Left cardiac atrium (tissue), 4 donors: ENCODE results near the gene BHLHE41. TPM values are rescaled to one million over a fixed set of nuclear protein-coding genes. Genes with fewer than 3 reads are reported as not detected.
A peak's percentile ranks its signal among the peaks of the same experiment; 100 is the strongest.

Experiments
- ATAC-seq, 2 donors: fragments of 200-7000 bp; cut with Tn5 transposase; one replicate each; pipeline ENCODE4 v1.9.1; 2020; ENCODE audit warnings: mild to moderate bottlenecking in 2 of 2, moderate library complexity in 2 of 2
- DNase-seq: peaks from one replicate; pipeline ENCODE4 v3.0.0-alpha.2; 2020
- intact Hi-C, 2 donors: fragments of 100-400 bp; cut with DNase I; formaldehyde crosslinking; loops; one replicate each; pipeline versions ENCODE4 v1.14.1 to v1.15.1; 2022 to 2023
- total RNA-seq, 2 donors: library from RNA; stranded (reverse); fragmentation: NEBNext Ultra II Directional; extraction: Animal tissue kit (Norgen Biotek cat#: 25700); gene quantifications; one replicate each; pipeline ENCODE4 v1.2.1, GENCODE V29; 2021
- donor health status: DM: no; HTN: yes; CAD: no.
- donor health status: DM: no; HTN: yes; CAD: no; lungs with severe emphysema.
- donor health status: DM: yes; HTN: yes; CAD: no.
- donor health status: Dilated cardiomyopathy.

Gene BHLHE41
- total RNA-seq, 2 donors from 2014 or later, result 18.6 to 35.8 TPM

DNA sequence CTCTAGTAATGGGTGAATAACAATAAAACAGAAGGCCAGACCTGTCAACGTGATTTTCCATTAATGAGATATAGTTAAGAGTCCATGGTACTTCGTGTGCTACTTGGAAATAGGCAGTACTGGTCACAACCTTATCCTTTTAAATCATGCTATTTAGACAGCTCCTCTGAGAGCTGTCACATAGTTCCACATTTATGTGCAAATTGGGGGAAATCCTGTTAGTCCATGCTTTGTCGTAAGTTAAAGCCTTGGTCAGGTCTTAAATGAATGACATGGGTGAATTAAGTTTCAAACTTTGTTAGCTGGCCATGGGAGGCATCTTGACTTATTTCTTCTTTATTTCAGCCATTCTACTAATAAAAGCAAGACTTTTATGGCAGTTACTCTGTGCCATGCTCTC is 11.9 kb upstream of the BHLHE41 start:
- DNase-seq (no peak), ATAC-seq (no peak)
- intact Hi-C loops, result no loop called here

DNA sequence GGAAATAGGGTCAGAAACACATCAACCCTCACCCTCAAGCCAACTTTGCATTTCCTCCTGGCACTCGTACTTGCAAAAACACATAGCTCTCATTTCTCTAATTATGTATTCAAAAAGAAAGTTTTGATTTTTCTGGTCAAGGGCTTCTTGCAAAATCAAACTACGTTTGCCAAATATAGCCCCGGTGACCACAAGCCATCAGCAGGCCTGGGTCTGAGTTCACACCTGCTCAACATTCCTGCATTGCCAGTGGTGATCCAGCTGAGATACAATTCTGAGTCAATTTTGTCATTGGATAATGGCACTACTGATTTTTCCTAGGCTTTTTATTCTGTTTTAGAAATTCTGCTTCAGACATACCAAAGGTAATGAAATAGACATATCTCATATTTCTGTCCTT is 10.7 kb upstream of the BHLHE41 start:
- DNase-seq (no peak), ATAC-seq (no peak)
- intact Hi-C loops, result no loop called here

- DNase-seq, result peak; percentile 52
- intact Hi-C loops, result no loop called here
- ATAC-seq, result peak; percentile 77 to 98
These were observed 10.2 kb upstream of the BHLHE41 start for GRCh38 chr12:26135010-26135420.

DNA sequence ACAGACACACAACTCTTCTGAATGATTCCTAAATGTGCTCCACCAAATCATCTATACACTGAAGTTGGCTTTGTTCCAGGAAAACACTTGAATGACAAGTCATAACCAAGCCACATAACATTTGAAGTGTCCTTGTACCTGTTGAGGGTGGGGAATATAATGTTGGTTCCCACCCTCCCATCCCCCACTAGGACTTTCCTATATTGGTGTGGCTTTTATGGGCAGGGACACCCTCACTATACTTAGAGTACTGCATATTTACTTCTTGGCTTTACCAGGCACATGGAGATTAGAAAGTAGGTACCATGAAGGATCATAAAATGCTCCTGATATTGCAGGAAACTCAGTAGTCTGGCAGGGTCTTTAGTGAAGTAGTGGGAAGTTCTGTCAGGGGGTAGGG is 9.7 kb upstream of the BHLHE41 start:
- no peak for DNase-seq
- intact Hi-C loops, result no loop called here
- no peak for ATAC-seq

DNA sequence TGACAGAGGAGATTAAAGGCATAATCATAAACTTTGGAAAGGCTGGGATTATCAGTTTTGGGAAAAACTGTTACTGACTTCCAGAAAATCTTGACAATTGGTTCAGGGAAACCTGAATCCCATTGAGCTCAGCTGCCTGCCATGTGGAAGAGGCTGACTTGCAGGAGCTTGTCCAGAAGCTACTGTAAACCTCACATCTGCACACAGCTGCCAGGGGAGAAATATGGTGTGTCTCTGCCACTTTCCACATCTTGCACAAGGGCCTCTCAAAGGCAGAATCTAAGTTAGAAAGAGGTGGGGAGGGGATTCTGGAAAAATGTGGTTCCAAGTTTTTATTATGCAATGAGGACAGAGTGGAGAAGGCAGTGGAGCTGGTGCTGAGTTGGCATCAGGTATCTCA is 8.7 kb upstream of the BHLHE41 start:
- ATAC-seq (no peak), DNase-seq (no peak)
- intact Hi-C loops, result no loop called here

GRCh38 chr12:26132866-26133265 is 8.0 kb upstream of the BHLHE41 start:
- ATAC-seq (no peak), DNase-seq (no peak)
- intact Hi-C loops, result no loop called here

GRCh38 chr12:26131936-26132335 is 7.1 kb upstream of the BHLHE41 start:
- intact Hi-C loops, result no loop called here
- ATAC-seq, result no peak
- DNase-seq, result no peak

DNA sequence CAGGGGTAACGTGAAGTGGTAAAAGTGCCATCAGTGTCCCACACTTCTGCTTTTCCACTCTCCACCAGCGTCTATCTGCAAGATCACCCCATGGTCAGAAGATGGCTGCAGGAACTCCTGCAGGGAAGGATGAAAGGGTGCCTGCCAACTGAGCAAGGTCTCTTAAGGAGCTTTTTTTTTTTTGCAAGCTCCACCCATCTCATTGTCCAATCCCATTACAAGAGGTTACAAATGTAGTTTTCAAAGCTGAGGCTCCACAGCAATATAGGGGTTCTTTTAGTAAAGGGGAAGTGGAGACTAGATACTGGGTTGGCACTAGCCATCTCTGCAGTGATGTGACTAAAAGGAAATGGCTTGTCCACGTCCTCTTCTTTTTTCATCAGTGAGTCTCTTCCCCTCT is 5.9 kb upstream of the BHLHE41 start:
- ATAC-seq (no peak), DNase-seq (no peak)
- intact Hi-C loops, result no loop called here

GRCh38 chr12:26128168-26128567 is 3.3 kb upstream of the BHLHE41 start:
- ATAC-seq (no peak), DNase-seq (no peak)

DNA sequence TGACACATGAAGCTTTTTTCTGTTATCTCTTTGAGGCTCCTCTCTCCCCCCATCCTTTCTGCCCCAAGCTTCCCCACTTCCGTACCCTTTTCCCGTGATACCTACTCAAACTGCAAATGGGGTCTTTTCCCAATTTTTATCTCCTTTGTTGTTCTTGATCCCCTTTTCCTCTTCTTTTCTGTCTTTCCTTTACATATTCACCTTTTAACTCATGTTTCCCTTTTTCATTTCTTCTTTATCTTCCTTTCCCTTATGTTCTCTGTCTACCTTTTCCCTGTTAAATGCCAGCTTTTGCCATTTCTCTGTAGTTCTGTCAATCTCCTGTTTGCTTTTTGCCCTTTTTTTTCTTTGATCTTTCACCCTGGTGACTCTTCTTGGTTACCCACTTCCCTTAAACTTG is 2.6 kb upstream of the BHLHE41 start:
- DNase-seq (no peak), ATAC-seq (no peak)
- intact Hi-C loops, result loop anchor here in 1 of 2 donors (5.0 kb wide), 1 partner anchor 70 kb away; the partner anchor contains the start of gene SSPN

More at GRCh38 chr12:26128168-26128567, 3.3 kb upstream of the BHLHE41 start:
- intact Hi-C loops, result loop anchor here in 1 of 2 donors (5.0 kb wide), 1 partner anchor 69 kb away; the partner anchor contains the start of gene SSPN

DNA sequence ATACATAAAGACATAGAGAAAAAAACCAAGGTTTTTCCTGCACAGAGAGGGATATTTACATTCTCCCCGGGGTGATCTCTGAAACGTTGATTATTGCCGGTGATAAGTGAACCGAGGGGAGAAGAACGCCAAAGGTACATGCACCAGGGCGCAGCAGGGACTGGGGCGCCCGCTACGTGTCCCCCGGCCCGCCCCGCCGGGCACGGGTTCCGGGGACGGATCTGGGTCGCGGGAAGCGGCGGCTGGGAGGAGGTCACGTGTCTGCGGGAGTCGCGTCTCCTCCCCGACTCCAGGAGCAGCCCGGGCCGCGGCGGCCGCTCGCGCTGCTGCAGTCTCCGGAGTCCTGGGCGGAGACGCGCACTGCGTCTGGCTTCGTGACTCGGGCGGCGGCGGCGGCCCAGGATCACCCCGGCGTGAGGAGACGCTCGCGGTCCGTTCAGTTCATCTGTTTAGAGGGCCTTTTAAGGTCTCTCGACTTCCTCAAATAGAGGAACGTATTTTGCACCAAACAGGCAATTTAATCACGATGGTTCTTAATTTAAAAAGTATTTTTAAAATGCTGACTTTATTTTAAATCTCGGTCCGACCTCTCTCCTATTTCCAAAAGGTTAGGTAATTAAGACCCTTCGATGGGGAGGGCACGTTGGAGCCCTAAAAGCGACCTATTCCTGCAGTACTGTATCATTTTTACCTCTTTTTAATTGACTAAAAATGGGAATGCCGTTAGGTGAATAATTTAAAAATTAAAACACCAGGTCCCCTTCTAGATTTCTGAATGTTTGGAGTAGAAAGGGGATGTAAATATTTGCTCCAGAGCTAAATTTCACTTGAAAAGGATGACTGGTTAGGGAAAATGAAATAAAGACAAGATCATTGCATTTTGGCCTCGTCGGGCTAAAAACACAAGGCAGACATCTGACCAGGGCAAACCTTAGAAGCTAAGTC is 1.8 kb upstream of the BHLHE41 start:
- DNase-seq, result peak; percentile 89
- ATAC-seq, result peak; percentile 74 to 82
- intact Hi-C loops, result loop anchor here in 1 of 2 donors (5.0 kb wide), 1 partner anchor 71 kb away; the partner anchor contains the start of gene SSPN

DNA sequence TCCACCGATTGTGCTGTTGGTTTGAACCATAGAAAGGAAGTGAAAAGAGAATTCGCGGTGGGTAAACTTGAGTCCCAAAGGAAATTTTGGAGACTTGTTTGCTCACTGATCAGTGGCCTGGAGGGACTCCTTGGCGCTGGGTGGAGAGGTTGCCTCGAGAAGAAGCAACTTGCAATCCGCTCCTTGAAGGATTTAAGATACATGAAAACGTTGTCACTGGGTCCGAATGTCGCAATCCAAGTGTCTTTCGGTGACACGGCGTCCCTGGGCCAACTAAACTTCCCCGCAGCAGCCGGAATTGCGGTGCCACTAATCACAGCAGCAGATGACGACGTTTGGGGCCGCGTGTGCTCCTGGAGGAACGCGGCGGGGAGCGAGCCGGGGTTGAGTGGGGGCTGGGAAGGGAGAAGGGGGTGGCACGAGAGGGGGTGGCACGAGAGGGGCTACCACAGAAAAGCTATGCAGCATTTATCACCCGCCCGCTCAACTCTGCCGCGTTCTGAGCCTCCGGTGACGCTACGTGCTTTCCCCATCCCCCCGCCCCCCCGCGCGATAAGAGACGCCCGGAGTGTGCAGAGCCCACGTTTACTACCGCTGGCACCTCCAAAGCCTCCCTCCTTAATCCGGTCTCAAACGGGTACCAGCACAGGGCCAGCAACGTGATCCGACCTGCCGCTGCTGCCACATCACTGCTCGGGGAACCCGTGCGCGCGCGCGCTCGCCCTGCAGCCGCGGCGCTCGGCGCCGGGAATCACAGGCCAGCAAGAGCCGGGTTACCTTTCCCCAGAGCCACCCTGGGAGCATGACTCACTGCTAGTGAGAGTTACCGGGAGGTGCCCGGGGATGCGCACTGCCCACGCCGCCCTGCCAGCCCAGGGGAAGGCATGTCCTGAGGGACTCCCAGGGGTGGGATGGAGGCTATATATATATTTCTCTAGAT is 833 bp upstream of the BHLHE41 start:
- peak; percentile 62 to 84 for ATAC-seq
- DNase-seq, result peak; percentile 83
- intact Hi-C loops, result loop anchor here in 1 of 2 donors (5.0 kb wide), 1 partner anchor 72 kb away; the partner anchor contains the start of gene SSPN

- intact Hi-C loops, result loop anchor here in 1 of 2 donors (5.0 kb wide), 1 partner anchor 299 kb away; no protein-coding TSS in a partner anchor
- DNase-seq, result no peak
- no peak for ATAC-seq
These were observed 1.3 kb downstream of the BHLHE41 start for GRCh38 chr12:26123482-26123980.

- peak; percentile 1 to 4 for ATAC-seq
- DNase-seq, result peak; percentile 69
- intact Hi-C loops, result loop anchor here in 1 of 2 donors (5.0 kb wide), 1 partner anchor 299 kb away; no protein-coding TSS in a partner anchor
These were observed 2.0 kb downstream of the BHLHE41 start for GRCh38 chr12:26122681-26123481.

- no peak for ATAC-seq
- peak; percentile 52 for DNase-seq
- intact Hi-C loops, result loop anchor here in 1 of 2 donors (5.0 kb wide), 1 partner anchor 300 kb away; no protein-coding TSS in a partner anchor
These were observed 2.7 kb downstream of the BHLHE41 start for GRCh38 chr12:26122061-26122680.

DNA sequence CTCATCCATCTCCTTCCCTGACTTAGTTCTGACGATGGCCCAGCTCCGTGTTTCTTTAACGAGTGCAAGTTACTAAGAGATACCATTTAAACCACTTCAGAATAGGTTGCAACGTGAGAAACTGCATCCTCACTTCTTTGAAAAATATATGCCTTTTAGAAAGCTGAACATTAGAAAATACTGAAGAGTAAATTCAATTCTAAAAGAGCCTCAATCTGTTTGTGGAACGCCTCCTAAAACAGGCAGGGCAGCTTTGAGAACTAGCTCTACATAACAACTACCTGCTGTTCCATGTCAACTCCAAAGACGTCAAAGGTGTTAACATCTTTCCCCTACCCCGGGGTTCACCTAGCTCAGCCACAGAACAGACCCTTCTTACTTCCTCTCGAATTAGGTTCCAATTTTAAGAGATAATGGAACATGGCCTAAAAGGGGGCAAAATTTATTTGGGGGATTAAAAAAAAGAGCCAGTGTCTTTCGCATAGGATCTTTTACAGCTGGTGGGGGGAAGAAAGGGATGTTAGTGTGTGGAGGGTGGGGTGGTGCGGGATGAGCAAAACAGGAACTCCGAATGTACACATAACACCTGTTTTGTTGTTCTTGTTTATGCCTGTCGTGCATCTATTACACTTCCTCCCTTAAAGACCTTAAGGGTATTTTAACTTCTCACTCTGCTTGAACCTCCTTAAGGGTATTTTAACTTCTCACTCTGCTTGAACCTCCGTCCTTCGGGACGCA is 3.3 kb downstream of the BHLHE41 start:
- intact Hi-C loops, result loop anchor here in 1 of 2 donors (5.0 kb wide), 1 partner anchor 301 kb away; no protein-coding TSS in a partner anchor
- ATAC-seq (no peak), DNase-seq (no peak)
